Muscle of leg (tissue), 11 donors: ENCODE measurements around the gene FRY. TPM values are rescaled to one million over a fixed set of nuclear protein-coding genes. Genes with fewer than 3 reads are reported as not detected.
A peak's percentile ranks its signal among the peaks of the same experiment; 100 is the strongest.

Source experiments
- DNase-seq: peaks from one replicate; pipeline ENCODE4 v3.0.0; 2013
- H3K27ac ChIP-seq: one replicate; pipeline ENCODE4 v1.5.1; 2013; ENCODE audit warnings: mild to moderate bottlenecking, low read length, control low read depth
- H3K27me3 ChIP-seq: one replicate; pipeline ENCODE4 v1.6.1; 2013; ENCODE audit warnings: low read length; ENCODE audit not compliant: control insufficient read depth, insufficient read depth
- H3K36me3 ChIP-seq: one replicate; pipeline ENCODE4 v1.6.1; 2013; ENCODE audit warnings: low read length; ENCODE audit not compliant: control insufficient read depth, insufficient read depth
- H3K4me1 ChIP-seq: one replicate; pipeline ENCODE4 v1.6.1; 2013; ENCODE audit warnings: low read length; ENCODE audit not compliant: control insufficient read depth, insufficient read depth
- H3K4me3 ChIP-seq: one replicate; pipeline ENCODE4 v1.5.1; 2013; ENCODE audit warnings: low read length, control low read depth
- H3K9me3 ChIP-seq: replicated peaks from 2 replicates; pipeline ENCODE4 v1.6.1; 2013; ENCODE audit warnings: low read depth, low read length; ENCODE audit not compliant: control insufficient read depth
- WGBS: methylation state at CpG from one replicate; pipeline ENCODE4 v1.1.5; 2013; ENCODE audit warnings: missing lambda C conversion rate; ENCODE audit not compliant: insufficient coverage; 5-methylcytosine and 5-hydroxymethylcytosine counted together
- polyA plus RNA-seq, 8 donors: library from polyadenylated mRNA; unstranded; fragments of 120-200 nt; gene quantifications; one replicate each; pipeline versions ENCODE4 v1.2.1 to v1.2.3, GENCODE V29; 2013; ENCODE audit warnings: inconsistent platforms in 1 of 8, low replicate concordance in 1 of 8; ENCODE audit not compliant: insufficient read length in 8 of 8, insufficient read depth in 1 of 8
- total RNA-seq: library from RNA; stranded (reverse); fragments of 120-200 nt; gene quantifications from one replicate; pipeline ENCODE4 v1.2.4, GENCODE V29; 2013

Gene FRY
- total and polyA plus RNA-seq, 9 donors = 37.7 to 63.5 (median 47.3) TPM

DNA sequence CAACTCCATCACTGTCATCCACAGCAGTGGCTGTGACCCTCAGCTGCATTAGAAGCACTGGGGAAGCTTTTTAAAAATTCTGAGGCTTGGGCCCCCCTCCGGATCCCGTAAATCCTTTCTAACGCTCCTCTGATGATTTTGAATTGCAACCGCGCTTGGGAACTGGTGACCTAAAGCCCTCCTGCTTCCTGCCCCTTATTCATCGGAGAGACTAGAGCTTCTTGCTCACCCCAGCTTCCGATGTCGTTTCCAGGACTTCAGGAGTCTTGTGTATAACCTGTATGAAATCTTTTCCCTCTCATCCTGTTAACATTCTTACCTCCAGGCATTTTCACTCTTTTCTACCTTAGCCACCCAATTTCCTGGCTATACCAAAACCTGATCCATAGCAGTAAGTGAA, 268.8 kb downstream of the FRY start:
- H3K4me1 ChIP-seq = no peaks in the 10 kb centered on the region
- no peak overlapping the region for H3K27ac ChIP-seq
- 34% methylated on average over 8 of the region's 8 CpGs for WGBS
- H3K9me3 ChIP-seq = no peaks in the 10 kb centered on the region
- no peak overlapping the region for H3K4me3 ChIP-seq
- no peaks in the 10 kb centered on the region for H3K27me3 ChIP-seq
- DNase-seq = no peak
- peaks cover 2% of the 10 kb centered on the region for H3K36me3 ChIP-seq

DNA sequence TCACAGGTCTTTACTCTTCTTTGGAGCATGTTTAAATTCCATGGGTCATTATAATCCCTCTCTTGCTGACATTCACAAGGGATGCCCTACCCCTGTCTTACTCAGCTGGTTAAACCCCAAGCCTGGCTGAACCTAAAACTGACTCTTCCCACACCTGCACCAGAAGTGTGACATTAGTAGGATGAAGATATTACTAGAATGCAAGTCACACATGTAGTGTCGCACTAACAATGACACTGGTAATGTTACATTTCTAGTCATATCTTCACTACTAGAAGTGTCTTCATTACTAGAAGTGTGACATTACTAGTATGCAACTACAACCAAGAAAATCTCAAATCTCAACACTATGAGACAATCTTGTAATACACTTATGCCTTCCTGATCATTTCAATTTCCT, 269.3 kb downstream of the FRY start:
- WGBS = no CpG with 5 or more reads among the region's 1 CpG
- no peak for DNase-seq
- Histone ChIP-seq H3K27me3 (no peaks in the 10 kb centered on the region), H3K27ac (no peak overlapping the region), H3K4me3 (no peak overlapping the region), H3K4me1 (no peaks in the 10 kb centered on the region), H3K36me3 (no peaks in the 10 kb centered on the region), H3K9me3 (no peaks in the 10 kb centered on the region)

DNA sequence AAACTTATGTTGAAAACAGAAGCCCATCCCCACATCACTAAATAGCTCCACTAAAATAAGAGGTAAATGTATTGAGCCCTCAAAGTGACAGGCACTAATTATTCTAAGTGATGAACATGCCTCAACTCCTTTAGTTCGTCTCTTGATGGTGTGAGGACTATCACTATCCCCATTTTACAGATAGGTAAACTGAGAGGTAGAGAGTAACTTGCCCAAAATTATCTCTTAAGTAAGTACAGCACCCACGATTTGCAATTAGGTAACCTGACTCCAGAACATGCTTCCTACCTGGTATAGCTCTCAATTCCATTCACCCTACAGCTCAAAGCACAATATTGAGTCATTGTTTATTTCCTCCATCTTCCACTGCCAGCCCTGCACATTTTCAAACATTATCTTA, 270.9 kb downstream of the FRY start:
- no peaks in the 10 kb centered on the region for H3K9me3 ChIP-seq
- H3K4me1 ChIP-seq = no peaks in the 10 kb centered on the region
- no peak for DNase-seq
- H3K36me3 ChIP-seq = no peaks in the 10 kb centered on the region
- H3K4me3 ChIP-seq = no peak overlapping the region
- H3K27me3 ChIP-seq = no peaks in the 10 kb centered on the region
- WGBS = 38% methylated on average over 1 of the region's 2 CpGs
- no peak overlapping the region for H3K27ac ChIP-seq

DNA sequence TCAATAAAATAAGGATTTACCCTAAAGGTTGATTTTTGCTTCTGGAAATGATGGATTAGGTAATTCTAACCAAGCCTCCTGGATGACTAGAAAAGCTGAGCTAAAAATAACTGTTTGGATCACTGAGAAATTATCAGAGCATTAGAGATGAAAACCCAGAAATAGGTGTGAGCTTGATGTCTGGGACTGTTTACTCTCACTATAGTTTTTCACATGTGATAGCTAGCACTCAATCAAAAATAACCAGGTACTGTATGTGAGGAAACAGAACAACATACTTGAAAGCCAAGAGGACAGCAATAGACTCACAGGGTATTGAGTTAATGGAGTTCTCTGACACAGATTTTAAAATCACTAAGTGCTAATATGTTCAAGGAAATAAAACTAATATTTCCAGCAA, 274.1 kb downstream of the FRY start:
- H3K9me3 ChIP-seq = no peaks in the 10 kb centered on the region
- H3K4me3 ChIP-seq = no peak overlapping the region
- no peaks in the 10 kb centered on the region for H3K36me3 ChIP-seq
- H3K4me1 ChIP-seq = peaks cover 4% of the 10 kb centered on the region
- no peak overlapping the region for H3K27ac ChIP-seq
- DNase-seq = no peak
- no peaks in the 10 kb centered on the region for H3K27me3 ChIP-seq

DNA sequence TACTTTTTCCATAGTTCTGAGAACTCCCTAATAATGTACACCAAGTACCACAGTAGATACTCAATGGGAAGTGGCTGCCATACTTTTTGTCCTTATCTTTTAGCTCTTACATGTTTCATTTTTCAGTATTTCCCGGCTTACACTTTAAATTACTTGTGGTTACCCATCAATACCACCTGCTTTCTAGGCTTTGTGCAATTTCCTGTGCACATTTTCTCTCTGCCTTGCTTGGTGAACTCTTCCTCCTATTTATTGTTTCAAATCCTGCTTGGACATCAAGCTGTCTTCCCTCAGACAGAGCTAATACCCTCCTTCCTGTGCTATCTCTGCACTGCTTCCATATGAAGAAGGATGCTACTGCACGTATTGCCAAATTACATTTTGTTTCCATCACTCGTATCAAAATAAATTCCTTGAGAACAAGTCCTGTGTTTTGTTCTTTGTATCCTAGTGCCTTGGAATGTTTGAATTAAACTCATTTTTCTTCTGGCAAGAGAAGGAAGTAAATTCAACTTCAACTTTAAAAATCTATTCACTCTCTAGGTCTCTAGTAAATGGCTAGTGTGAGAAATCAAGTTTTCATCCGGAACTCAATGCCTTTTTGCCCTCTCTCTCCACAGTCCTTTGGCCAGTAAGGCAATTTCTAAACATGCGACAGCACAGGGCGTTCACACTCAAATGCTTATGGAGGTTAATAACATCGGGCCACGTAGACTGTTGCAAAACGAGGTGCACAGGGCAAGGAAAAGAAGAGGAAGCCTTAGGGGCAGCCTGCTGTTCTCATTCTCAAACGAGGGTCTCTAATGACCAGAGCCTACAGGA, 277.9 kb downstream of the FRY start:
- no peaks in the 10 kb centered on the region for H3K27me3 ChIP-seq
- no peaks in the 10 kb centered on the region for H3K36me3 ChIP-seq
- no peaks in the 10 kb centered on the region for H3K9me3 ChIP-seq
- WGBS = 32% methylated on average over 5 of the region's 10 CpGs
- H3K27ac ChIP-seq = no peak overlapping the region
- DNase-seq = peak; percentile 70
- H3K4me3 ChIP-seq = no peak overlapping the region
- peaks cover 6% of the 10 kb centered on the region for H3K4me1 ChIP-seq

DNA sequence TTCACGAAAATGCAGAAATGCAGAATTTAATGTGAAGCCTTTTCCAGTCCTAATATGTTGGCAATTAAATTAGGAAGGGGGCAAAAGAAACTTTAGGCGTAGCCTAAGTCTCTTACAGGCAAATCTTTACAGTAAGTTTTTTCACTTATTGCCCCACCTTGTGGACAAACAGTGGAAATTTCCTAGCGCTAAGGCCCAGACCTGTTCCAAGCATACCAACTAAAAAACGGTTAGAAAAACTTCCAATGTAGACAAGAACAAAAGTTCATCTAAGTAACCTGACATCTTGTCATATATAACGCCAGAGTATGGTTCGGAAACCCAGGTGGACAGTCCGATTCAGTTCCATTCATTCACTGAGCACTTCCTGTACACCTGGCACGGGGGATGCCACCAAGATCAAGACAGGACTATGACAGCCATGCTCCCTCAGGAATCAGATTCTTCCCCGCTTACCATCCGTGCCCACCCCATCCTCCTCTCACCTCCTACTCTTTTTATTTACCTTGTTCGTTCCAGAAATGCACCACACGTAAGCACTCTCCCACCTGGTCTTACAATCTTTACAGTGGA, 278.6 kb downstream of the FRY start:
- Histone ChIP-seq H3K4me3 (no peak overlapping the region), H3K4me1 (peaks cover 11% of the 10 kb centered on the region), H3K9me3 (no peaks in the 10 kb centered on the region), H3K27me3 (no peaks in the 10 kb centered on the region), H3K27ac (no peak overlapping the region), H3K36me3 (no peaks in the 10 kb centered on the region)
- 22% methylated on average over 6 of the region's 12 CpGs for WGBS
- peak; percentile 80 for DNase-seq

DNA sequence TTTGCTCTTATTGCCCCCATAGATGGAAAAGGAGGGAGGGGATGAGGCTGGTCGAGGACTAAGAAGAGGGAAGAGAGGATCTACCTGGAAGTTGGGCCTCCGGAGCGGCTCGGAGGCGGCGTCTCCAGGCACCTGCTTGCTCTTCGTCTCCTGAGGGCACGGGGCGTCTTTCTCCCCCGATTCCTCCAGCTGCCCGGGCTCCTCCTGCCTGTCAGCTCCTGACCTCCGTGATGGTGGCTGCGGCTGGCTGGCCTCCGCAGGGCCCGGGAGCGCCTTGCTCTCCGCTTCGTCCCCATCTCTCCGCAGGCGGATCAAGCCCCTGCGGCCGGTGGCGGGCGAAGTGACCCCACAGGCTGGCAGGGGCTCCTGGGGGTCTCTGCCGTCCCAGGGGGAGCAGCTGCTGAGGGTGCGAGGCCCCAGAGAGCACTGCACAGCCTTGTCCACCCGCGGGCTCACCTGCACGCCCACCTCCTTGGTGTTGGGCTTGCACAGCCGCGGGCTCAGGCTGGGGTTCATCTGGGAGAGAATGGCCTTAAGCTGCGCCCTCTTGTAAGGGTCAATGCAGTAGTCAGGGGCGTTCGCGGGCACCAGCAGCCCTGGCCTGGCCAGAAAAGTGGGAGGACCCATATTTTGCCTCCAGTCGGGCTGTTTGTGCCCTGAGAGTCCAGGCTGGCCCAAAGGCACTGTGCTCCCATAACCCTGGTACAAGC, 279.8 kb downstream of the FRY start:
- no peak overlapping the region for H3K4me3 ChIP-seq
- no peaks in the 10 kb centered on the region for H3K27me3 ChIP-seq
- peaks cover 11% of the 10 kb centered on the region for H3K4me1 ChIP-seq
- no peaks in the 10 kb centered on the region for H3K9me3 ChIP-seq
- DNase-seq = no peak
- H3K27ac ChIP-seq = no peak overlapping the region
- H3K36me3 ChIP-seq = no peaks in the 10 kb centered on the region
- WGBS = 89% methylated on average over 30 of the region's 36 CpGs

DNA sequence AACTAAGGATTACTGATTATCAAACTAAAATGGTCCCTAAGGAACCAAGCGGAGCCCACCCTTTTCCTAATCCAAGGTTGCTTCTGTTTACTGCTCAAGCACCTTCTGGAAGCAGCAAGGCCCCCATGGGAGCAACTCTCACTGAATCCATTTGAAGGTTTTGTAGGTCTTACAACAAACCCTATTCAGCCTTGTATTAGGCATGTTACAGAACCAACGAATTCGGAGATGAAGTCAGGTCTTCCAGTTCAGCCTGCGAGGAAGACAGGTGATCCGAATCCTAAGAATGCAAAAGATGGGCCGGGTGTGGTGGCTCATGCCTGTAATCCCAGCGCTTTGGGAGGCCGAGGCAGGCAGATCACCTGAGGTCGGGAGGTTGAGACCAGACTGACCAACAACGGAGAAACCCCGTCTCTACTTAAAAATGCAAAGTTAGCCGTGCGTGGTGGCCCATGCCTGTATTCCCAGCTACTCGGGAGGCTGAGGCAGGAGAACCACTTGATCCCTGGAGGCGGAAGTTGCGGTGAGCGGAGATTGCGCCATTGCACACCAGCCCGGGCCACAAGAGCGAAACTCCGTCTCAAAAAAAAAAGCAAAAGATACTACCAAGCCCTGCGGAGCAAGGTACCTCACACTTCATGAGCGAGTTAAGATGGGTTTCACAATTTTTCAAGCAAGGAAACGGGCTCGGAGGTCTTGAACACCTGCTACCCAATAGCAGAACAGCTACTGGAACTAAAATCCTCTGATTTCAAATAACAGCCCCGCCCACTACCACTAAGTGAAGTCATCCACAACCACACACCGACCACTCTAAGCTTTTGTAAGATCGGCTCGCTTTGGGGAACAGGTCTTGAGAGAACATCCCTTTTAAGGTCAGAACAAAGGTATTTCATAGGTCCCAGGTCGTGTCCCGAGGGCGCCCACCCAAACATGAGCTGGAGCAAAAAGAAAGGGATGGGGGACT, 283.0 kb downstream of the FRY start:
- peak overlapping the region; percentile 99 for H3K27ac ChIP-seq
- peaks cover 11% of the 10 kb centered on the region for H3K4me1 ChIP-seq
- no peaks in the 10 kb centered on the region for H3K27me3 ChIP-seq
- H3K9me3 ChIP-seq = no peaks in the 10 kb centered on the region
- peak overlapping the region; percentile 65 for H3K4me3 ChIP-seq
- no peaks in the 10 kb centered on the region for H3K36me3 ChIP-seq
- WGBS = 69% methylated on average over 30 of the region's 32 CpGs
- DNase-seq = peak; percentile 81

DNA sequence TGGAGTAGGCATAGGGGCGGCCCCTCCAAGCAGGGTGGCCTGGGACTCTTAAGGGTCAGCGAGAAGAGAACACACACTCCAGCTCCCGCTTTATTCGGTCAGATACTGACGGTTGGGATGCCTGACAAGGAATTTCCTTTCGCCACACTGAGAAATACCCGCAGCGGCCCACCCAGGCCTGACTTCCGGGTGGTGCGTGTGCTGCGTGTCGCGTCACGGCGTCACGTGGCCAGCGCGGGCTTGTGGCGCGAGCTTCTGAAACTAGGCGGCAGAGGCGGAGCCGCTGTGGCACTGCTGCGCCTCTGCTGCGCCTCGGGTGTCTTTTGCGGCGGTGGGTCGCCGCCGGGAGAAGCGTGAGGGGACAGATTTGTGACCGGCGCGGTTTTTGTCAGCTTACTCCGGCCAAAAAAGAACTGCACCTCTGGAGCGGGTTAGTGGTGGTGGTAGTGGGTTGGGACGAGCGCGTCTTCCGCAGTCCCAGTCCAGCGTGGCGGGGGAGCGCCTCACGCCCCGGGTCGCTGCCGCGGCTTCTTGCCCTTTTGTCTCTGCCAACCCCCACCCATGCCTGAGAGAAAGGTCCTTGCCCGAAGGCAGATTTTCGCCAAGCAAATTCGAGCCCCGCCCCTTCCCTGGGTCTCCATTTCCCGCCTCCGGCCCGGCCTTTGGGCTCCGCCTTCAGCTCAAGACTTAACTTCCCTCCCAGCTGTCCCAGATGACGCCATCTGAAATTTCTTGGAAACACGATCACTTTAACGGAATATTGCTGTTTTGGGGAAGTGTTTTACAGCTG, 283.9 kb downstream of the FRY start, which contains the start of the genes BRCA2 and ZAR1L:
BRCA2 (plus strand) TSS at position 271 of the 790 bp plus-strand sequence. CDS start 953 bp downstream, outside the sequence.
ZAR1L (minus strand) TSS at position 126 of the 790 bp plus-strand sequence. CDS start 3,438 bp downstream, outside the sequence.
- DNase-seq = peak; percentile 97
- WGBS = under 1% methylated on average over 55 of the region's 60 CpGs
- Histone ChIP-seq H3K36me3 (no peaks in the 10 kb centered on the region), H3K4me1 (peaks cover 8% of the 10 kb centered on the region), H3K27me3 (no peaks in the 10 kb centered on the region), H3K27ac (peak within 1 kb of the TSS; percentile 99), H3K9me3 (no peaks in the 10 kb centered on the region), H3K4me3 (peak within 1 kb of the TSS; percentile 65)
